DMS114 treated with DMSO at 0.1 percent for 48 hours (cell line): ENCODE data around the gene ANKLE1.
"Not testable (repeated sequence)": the region's sequence is repeated elsewhere in the genome, so short reads cannot be mapped to it uniquely, and the experiment has no call there.

ENCODE experiments used
- DNase-seq: peaks from one replicate; lab custom pipeline; 2025; ENCODE audit not compliant: unreplicated experiment; lab: John Stamatoyannopoulos, UW

ANKLE1 gene

GRCh38 chr19:17283504-17283996, 1.8 kb downstream of the ANKLE1 start:
- no peak for DNase-seq

DNA sequence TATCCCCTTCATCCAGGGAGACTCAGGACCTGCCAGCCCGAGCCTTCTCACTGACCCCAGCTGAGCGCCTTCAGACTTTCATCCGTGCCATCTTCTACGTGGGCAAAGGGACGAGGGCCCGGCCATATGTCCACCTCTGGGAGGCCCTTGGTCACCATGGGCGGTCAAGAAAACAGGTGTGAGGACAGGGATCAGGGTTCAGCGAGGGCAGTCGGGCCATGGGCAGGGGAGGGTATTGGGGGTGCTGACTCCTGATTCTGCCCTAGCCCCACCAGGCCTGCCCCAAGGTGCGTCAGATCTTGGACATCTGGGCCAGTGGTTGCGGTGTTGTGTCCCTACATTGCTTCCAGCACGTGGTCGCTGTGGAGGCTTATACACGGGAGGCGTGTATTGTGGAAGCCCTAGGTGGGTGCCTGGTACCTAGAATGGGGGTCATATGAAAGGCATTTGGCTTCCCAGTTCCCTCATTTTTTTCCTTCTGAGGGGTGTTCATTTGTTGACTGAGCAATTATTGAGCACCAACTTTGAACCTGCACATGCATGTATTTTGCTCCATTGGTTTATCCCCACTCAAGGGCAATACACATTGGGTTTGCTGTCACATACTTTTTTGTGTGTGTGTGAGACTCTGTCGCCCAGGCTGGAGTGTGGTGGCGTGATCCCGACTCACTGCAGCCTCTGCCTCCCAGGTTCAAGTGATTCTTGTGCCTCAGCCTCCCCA, 3.9 kb downstream of the ANKLE1 start:
- no peak for DNase-seq

GRCh38 chr19:17286263-17286662, 4.6 kb downstream of the ANKLE1 start:
- DNase-seq: no peak

DNA sequence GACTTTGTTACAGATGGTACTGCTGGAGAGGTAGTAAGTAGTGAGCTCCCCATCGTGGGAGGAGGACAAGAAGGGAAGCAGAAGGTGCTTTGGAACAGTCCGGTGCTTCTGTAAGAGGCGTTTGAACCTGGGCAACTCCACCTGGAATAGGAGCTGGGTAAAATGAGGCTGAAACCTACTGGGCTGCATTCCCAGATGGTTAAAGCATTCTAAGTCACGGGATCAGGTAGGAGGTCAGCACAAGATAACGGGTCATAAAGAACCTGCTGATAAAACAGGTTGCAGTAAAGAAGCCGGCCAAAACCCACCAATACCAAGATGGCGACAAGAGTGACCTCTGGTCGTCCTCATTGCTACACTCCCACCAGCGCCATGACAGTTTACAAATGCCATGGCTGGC, 5.1 kb downstream of the ANKLE1 start:
- no peak for DNase-seq

DNA sequence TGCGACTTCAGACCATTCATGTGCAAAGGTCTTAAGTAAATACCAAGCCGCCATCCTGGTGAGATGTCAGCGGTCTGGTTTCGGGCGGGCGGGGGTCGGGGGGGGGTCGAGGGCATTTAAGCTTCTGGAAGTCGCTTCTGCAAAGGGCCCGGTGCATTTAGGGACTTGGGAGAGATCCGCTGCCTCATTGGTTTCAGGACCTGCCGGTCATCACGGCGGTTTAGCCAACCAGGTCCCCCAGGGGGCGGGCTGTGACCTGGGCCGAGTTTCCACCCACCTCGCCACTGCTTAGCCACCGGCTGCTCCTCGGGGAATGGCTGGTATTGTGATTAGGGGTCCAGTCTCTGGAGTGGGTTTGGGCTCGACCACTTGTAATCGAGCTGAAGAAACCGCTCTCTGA, 7.8 kb downstream of the ANKLE1 start:
- DNase-seq: no peak

- peak; percentile 29 for DNase-seq
Observed at GRCh38 chr19:17292301-17293074, 10.8 kb downstream of the ANKLE1 start.

DNA sequence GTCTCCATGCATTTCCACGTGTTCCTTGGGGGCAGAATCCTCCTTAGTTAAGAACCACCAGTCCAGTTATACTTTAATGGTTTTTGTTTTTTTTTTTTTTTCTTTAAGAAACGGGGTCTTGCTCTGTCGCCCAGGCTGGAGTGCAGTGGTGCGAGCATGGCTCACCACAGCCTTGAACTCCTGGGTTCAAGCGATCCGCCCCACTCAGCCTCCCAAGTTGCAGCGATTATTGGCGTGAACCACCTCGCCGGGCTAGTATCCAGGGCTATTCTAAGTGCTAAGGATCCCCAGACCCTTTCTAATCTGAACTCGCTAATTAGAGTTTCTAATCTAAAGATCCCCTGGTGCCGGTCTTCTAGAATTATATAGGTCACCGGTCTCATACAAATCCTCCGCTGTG, 11.9 kb downstream of the ANKLE1 start:
- DNase-seq: no peak

DNA sequence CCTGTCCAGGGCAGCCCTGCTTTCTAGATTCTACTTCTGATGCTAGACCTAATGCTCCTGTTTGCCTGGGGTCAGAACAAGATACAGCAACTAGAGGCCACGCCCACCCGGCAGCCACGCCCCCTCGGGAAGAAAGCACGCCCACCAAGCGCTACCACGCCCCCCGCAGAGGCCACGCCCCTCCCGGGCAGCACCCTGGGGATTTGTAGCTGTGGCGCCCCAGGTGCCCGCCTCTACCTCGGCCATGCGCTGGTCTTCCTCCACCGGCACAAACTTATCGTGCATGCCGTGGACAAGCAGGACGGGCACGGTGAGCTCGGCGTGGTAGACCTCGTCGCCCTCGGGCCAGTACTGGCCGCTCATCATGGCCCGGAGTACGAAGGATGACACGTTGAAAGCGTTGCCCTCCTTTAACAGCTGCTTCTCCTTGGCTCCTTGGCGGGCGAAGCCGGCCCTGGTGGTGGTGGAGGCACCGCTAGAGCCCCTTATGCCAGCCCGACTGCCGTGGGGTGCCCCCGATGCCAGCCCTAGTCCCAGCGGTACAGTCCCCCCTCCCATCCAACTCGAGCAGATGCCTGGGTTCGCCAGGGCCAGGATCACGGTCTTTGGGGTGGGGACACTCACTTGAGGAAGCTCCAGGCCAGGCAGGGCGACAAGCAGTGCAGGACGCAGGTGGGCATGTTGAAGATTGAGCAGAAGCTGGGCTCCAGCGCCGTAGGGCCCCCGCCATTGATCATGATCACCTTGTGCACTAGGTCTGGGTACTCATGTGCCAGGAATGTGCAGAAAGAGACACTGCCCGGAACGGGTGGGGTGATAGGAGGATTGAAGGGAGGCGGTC, 12.6 kb downstream of the ANKLE1 start:
- DNase-seq: no peak

DNA sequence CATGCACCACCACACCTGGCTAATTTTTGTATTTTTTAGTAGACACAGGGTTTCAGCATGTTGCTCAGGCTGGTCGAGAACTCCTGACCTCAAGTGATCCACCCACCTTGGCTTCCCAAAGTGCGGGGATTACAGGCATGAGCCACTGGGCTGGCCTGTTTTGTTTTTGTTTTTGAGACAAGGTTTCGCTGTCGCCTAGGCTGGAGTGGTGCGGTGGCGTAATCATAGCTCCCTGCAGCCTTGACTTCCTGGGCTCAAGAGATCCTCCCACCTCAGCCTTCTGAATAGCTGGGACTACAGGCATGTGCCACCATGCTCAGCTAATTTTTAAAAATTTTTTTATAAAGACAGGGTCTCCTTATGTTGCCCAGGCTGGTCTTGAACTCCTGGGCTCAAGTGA, 13.8 kb downstream of the ANKLE1 start:
- DNase-seq: not testable (repeated sequence)

DNA sequence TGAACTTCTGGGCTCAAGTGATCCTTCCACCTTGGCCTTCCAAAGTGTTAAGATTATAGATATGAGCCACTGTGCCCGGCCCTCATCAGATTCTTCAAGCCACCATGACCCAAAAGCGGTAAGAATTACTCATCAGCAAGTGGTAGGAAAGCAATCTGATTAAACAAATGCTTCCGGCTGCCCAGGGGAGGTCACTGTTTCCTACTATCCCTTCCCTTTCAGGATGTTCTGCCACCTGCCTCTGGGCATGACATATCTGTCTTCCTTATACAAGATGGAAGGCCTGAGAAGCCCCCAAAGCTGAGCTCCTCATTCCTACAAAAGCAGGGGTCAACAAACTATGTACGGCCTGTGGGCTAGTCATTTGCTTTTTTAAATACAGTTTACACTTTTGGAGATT, 14.6 kb downstream of the ANKLE1 start:
- DNase-seq: no peak

GRCh38 chr19:17296976-17297375, 15.3 kb downstream of the ANKLE1 start:
- no peak for DNase-seq

DNA sequence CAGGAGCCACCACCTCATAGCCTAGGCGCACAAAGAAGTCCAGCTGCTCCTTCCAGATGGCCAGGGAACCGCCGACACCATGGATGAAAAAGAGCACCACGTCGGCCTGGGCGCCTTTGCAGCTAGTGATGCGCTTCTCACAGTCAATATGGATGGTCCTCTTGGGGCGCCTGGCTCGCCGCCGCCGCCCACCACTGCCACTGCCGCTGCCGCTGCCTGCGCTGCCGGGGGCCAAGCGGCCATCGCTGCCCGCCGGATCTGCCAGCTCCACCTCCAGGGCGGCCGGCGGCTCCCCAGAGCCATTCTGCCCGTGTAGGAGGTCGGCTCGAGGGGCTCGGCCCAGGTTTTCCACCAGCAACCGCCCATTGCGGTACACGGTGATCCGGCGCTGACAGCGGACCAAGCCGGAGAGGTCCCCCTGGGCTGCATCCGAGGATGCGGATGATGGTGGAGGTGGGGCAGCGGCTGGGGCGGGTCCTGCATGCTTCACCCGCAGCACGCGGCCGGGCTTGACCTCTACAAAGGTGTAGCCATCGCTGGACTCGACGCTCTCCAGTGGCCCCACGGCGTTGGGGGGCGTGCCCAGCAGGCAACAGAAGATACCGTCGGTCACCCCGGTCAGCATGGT, 19.4 kb downstream of the ANKLE1 start:
- no peak for DNase-seq

DNA sequence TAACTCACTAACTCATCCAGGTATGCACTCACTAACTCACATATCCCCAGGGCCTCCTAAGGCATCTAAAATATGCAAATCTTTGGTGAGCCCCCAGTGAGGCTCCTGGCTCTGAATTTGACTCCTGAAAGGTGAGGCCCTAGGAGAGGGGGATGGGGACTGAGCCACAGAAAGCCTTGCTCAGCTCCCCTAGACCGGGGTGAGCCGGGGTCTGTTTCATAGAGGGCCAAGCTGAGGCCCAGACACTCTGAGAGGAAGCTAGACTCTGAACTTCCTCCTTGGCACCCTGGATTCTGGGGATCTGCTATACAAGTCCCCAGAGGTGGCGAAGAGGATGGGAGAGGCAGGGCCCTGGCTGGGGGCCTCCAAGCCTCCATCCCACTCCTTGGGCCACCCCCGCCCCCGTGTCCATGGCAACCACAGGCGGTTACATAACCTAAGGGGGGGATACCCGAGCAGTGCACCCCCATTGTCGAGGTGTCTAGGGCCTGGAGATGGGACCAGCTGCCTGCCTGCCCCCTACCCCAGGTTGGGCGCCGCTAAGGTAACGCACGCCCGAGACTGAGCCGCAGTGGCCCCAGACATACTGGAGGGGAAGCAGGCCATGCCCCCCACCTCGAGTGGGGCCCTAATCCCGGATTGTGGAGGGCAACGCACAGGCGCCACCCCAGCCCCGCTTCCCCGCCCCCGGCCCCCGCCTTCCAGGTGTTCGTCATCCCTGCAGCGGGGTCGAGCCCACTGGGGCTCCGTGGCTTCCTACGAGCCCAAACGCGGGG, 20.9 kb downstream of the ANKLE1 start:
- no peak for DNase-seq

DNA sequence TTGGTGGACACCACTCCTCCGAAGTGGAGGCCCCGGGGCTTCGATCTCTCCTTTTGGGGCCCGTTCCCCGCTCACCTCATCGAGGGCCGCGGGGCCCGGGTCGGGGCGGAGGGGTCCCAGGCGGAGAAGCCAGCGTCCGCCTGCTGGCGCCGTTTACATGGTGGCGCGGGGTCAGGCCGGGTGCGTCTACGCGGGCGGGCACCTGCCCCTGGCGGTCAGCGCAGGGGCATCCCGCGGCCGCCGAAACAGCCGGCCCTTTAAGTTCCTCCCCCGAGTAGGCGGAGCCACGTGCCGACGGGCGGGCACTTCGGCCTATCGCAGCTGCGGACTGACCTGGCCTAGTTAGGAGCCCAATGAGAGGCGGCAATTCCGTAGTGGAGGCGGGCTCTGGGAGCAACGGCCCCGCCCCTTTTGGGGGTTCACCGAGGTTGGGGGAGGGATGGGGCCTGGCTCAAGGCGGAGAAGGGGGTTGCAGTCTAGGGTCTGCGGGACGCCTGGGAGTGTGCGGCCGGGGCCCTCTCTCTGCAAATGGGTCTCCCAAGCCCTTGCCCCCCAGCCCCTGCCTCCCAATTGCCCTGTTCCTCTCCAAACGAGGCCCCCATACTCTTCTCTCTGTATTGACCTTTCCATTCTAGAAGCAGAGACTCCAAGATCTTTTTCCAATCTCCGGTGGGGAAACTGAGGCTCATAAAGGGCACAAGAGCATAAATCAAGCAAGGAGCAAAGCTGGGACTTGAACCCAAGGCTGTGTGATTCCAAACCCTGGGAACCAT, 21.7 kb downstream of the ANKLE1 start, which contains the start of gene ABHD8:
TSS of gene ABHD8 (minus strand) at position 259 of the 773 bp plus-strand sequence. CDS start 1,809 bp downstream, outside the sequence.
- peak; percentile 91 for DNase-seq

DNA sequence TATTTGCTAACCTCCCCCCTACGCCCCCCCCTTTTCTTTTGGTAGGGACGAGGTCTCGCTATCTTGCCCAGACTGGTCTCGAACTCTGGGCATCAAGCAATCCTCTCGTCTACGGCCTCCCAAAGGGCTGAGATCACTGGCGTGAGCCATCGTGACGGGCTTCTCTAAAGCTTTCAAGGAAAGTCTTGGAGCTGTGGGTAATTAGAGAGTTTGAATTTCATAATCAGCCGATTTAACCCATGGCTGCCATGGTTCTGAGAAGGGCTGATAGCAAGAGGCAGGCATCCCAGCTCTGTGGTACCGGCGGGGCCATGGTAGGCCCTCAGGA, 22.2 kb downstream of the ANKLE1 start:
- no peak for DNase-seq

DNA sequence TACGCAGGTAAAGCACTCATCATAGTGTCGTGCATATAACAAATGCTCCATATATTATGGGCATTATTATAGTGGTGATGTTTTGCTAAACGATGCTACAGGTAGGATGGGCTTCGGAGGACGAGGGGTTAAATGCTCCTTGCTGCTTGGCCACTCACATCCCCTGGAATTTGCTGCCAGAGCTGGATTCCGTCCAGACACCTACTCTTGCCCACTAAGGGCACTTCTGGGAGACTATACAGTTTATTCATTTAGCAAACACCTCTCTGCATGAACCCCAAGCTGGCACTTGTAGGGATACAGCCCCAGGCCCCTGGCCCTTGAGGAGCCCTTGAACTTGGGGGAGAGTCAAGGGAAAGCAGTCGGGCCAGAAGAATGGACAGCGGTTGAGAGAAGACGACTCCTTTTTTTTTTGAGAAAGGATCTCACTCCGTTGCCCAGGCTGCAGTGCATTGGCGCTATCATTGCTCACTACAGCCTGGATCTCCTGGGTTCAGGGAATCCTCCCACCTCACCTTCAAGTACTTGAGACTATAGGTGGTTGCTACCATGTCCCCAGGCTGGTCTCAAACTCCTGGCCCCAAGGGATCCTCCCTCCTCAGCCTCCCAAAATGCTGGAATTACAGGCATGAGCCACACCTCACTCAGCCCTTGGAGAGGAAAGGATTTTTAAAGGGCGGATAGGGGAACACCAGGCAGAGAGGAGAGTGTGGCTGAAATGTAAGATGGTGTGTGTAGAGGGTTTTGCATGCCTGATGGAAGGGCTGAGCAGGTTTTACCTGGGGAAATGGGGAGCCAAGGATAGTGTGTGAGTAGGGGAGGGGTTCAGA, 22.9 kb downstream of the ANKLE1 start:
- no peak for DNase-seq

DNA sequence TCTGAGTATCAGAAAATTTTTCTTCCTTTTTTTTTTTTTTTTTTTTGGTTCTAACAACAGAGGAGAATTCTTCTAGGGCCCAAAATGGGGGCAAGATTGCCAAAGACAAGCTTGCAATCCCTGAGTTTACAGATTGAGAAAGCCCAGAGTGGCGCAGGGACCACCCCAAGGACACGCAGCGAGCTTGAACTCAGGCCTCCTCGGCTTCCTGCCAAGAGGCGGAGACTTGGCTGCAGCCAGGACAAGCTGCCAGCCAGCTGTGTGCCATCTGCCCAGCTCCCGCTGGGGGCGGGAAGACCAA, 23.5 kb downstream of the ANKLE1 start:
- no peak for DNase-seq

GRCh38 chr19:17305517-17306284, 24.0 kb downstream of the ANKLE1 start, which contains the start of gene MRPL34:
Gene MRPL34, plus strand, starts transcription at chr19:17305872. Its CDS starts 21 bp downstream, at chr19:17305893.
- peak; percentile 98 for DNase-seq
